D341Med (cell line): ENCODE measurements around the gene C15orf62.

Source experiments
- DNase-seq: peaks from one replicate; pipeline ENCODE4 v3.0.0; 2012; ENCODE audit warnings: low spot score

C15orf62 gene

DNA sequence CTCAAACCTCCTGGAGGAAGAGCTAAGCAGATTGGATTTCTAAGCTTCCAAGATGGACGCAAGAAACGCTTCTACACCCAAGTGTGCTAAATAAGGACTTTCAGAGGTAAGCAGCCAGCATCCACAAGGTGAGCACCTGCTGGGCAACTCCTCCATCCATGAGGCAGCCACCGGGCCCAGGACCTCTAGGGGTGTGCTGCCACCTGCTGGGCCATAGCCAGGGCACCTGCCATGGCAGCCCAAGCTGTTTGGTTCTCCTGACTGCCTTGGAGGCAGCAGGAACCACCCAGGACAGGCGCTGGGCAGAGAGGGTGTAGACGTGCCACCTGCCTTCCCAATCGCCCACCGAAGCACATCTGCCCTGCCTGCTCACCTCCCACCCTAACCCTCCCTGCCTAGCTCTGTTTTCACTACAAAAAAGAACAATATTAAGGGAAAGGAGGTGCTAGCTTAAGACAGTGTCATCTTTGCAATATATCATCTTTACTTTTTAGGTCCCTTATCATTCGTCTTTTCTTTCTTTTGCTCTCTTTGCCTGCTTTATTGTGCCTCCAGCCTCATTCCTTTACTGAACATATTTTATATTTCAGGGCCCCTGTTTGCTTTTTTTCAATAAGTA is 12.9 kb downstream of the C15orf62 start:
- DNase-seq: peak; percentile 88

DNA sequence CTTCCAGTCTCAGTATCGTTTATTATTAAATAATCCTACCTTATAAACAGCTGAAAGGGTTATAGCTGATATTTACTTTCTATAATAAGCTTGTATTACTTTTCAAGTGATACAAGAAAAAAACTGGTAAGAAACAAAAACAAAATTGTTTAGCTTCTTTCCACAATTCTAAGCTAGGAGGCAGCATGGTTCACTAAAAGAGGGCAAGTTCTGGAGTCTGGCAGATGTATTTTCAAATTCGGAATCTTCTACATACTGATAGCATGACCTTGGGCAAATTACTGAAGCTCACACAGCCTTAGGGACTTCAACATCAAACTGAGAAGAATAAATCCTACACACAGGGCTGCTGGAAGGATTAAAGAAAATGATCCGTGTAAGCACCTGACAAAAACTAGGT is 15.4 kb downstream of the C15orf62 start:
- DNase-seq: no peak

DNA sequence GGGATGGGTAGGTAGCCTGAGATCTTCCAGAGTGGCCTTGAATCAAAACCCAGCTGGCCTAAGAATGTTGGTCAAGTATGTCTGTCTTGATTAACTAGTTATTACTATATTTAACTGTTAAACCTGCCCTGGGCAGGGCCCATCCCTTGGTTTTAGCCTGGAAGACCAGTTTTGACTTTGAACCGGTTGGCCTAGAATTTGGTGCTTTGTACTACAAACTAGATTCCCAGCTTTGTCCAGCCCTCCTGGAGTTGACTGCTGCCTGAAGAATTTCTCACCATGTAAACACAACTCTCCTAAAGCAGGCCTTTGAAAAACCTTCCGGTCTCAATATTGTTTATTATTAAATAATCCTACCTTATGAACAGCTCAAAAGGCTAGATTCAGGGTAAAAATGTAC is 16.0 kb downstream of the C15orf62 start:
- no peak for DNase-seq

DNA sequence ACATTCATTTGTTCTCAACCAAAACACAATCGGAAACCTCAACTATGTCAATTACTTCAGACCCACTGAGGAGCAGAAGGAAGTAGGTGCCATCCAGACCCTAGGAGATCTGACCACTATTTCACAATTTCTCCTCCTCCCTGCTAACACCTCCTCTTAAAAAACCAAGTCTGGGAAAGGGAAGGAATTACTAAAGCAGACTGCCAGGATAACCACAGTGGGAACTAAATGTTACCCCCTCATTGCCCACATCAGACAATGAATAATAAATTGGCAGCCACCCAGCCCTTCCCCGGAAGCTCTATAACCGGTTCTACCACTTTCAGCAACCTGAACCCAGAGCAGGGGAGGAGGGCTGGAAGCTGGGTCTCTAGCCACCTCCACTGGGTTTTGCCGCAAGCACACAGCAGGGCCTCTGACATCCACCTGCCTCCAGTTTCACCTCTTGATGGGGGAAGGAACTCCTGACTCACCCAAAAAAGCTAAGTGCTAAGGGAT is 17.6 kb downstream of the C15orf62 start:
- no peak for DNase-seq

DNA sequence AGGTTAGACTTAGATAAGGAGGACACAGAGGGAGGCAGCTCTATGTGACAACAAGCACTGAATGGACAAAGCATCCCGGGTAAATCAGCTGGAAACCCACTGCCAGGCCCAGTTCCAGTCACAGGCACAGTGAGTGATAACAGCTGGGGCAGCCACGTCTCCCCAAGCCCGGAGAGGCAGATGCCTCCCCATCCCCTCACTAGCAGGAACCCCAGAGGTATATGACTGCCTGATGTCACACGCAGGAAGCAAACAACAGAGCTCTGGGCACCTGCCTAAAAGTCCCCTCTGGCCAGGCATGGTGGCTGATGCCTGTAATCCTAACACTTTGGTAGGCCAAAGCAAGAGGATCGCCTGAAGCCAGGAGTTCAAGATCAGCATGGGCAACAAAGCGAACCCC is 18.2 kb downstream of the C15orf62 start:
- DNase-seq: no peak

DNA sequence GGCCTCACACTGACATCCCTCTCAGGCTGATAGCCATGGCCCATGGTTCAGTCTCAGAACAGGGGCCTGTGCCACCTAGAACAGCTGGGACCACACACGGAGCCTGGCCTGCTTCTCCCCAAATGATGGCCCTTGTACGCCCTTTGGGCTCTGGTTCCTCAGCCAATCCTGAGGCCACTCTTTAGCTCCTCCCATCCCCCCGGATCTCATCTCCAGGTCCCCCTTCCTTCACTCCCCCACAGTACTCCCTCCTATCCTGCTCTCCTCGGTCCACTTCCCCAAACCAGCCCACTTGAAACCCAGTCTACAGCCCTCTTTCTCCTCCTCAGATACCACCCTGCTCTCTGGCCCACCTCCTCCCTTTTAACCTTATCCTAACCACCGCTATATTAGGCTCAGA is 19.3 kb downstream of the C15orf62 start:
- no peak for DNase-seq

DNA sequence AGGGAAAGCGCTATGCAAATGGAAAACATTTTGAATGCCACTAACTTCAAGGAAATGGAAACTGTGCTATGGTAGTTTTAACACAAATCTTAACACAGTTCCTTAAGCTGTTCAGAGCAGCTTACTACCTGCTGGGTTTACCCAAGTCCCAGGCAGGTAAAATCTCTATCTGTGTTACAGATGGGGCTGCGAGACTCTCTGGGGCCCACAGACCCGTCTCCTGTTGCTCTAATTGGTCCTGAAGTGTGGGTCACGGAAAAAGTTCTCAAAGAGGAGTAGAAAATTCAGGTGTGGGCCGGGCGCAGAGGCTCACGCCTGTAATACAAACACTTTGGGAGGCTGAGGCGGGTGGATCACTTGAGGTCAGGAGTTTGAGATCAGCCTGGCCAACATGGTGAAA is 20.2 kb downstream of the C15orf62 start:
- no peak for DNase-seq

DNA sequence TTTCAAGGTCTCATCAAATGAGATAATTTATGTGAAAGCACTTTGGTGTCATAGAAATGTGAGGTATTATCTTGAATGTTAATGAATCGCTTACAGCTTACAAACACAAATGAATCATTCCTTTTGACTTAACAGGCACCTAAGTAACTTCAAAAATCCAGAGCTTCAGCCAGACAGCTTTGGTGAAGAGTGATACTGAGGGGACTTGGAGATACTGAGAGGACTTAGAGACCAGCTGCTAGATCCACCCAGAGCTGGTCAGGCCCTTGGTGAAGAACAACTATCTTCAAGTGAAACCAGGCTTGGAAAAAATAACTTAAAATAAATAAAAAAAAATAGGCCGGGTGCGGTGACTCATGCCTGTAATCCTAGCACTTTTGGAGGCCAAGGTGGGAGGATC is 20.9 kb downstream of the C15orf62 start:
- no peak for DNase-seq

DNA sequence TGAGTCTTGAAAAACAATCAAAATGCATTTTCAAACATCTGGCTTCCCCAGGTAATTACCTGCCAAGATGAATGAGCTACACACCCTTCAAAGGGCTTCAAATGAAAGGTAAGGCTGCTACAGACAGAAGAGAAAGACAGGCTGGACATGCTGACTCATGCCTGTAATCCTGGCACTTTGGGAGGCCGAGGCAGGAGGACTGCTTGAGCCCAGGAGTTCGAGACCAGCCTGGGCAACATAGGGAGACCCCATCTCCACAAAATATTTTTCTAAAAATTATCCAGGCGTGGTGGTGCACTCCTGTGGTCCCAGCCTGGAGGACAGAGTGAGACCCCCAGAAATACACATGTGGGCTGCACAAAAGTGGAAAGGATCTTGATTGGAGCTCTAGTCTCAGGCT is 22.6 kb downstream of the C15orf62 start:
- DNase-seq: no peak

DNA sequence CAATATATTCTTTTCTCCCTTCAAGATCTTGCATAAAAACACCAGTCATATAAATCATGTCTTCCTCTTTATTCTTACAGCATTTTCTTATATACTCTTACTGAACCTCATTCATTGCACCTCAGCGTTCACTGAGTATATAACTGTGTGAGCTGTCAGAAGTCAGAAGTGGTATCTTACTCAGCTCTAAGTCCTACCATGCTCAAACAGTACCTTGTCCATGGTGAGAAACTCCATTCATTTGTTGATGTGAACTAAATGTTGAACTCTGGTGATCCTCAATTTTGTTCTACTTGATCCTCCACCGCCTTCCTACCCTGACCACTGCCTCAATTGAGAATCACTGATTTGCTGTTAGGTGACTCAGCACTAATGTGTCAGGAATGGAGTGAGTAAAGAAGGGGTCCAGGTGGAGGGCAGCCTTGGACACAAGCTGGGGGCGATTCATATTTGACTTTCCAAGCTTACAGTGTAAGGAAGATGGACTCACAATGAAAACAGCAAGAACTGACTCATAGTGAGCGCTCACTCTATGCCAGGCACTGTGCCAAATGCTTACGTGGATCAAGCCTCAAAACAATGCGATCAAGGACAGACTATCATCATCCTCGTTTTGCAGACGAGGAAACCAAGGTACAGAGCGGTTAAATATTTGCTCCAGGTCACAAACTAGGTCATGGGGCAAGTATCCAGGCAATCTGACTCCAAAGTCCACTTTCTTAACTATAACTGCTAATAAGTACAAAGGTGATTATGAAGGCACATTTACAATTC is 23.6 kb downstream of the C15orf62 start:
- no peak for DNase-seq

DNA sequence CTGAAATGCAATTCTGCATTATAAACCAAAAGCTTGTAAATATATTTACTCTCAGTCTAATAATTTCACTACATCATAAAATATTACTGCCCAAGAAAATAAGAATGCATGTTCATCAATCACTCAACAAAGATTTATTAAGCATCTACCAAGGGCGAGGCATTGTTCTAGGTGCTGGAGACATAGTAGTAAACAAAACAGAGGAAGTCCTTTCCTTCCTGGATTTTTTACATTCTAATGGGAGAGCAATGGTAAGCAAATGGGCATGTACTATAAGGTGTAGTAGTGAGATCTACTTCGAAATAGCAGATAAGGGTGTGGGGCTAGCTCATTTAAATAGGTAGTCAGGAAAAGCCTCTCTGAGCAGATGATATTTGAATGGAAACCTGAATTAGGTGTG is 26.3 kb downstream of the C15orf62 start:
- DNase-seq: no peak

DNA sequence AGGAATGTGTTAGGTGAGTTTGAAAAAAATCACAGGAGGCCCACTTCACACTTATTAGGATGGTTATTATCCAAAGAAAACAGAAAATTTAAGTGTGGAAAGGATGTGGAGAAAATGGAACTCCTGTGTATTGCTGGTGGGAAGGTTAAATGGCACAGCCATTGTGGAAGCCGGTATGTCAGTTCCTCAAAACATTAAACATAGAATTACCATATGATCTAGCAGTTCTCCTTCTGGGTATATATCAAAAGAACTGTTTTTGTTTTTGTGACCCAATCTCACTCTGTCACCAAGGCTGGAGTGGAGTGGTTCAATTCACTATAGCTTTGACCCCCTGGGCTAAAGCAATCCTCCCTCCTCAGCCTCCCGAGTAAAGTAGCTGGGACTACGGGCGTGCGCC is 26.7 kb downstream of the C15orf62 start:
- DNase-seq: no peak

DNA sequence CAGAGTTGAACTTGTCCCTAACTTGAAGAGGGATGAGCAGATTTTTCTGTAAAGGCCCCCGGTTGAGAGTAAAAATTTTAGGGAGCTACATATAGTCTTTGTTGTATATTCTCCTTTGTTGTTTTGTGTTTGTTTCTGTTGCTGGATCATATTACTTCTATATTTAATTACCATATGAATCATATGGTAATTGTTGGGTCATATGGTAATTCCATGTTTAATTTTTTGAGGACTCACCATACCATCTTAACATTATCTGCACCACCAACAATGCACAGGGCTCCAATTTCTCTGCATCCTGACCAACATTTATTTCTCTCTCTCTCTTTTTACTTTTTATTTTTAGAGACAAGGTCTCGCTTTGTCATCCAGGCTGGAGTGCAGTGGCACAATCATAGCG is 29.7 kb downstream of the C15orf62 start:
- no peak for DNase-seq

DNA sequence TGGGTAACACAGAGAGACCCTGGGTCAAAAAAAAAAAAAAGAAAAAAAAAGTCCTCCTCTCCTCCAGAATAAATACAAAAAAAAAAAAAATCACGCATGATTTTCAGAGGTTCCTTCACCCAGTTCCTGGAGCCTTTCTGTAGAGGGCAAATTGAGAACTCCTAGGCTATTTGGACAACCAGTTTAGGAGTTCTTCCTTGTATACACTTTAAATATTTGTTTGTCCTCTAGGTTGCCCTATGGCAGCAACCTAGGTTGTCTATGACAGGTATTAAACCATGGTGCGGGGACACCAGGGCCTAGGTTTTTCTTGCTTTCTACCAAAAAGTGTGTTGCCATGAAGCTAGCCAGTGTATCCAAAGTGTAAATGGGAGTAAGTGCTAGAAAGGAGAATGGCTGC is 33.3 kb downstream of the C15orf62 start:
- no peak for DNase-seq

DNA sequence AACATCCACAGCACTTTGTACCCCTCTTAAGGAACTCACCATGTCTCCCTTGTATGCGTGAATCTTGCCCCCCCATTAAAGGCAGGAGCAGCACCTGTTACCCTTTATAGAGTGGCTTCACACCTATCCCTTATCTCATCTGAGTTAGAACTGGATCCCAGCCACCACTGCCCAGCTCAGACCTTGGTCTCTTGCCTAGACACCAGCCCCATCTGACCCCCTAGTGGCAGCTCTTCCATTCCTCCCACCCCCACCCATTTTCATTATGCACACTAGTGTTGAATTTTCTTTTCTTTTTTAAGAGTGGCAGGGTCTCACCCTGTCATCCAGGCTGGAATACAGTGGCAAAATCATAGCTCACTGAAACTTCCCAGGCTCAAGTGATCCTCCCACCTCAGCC is 33.9 kb downstream of the C15orf62 start:
- DNase-seq: no peak

DNA sequence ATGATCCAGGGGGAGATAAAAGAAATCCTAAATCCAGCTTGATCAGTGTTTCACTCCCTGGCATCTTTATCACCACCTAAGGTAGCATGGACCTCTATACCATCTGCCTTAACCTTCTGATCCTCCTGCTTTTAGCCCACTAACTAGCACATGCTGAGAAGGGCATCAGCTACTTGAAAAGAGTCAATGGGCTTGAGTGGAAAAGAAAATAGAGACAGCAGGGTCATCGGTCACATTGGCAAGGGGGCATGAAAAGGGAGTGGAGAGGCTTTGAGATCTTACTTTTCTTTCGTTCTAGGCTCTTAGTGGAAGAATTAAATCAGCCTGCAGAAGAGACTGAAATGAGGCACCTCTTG is 36.9 kb downstream of the C15orf62 start:
- DNase-seq: no peak

DNA sequence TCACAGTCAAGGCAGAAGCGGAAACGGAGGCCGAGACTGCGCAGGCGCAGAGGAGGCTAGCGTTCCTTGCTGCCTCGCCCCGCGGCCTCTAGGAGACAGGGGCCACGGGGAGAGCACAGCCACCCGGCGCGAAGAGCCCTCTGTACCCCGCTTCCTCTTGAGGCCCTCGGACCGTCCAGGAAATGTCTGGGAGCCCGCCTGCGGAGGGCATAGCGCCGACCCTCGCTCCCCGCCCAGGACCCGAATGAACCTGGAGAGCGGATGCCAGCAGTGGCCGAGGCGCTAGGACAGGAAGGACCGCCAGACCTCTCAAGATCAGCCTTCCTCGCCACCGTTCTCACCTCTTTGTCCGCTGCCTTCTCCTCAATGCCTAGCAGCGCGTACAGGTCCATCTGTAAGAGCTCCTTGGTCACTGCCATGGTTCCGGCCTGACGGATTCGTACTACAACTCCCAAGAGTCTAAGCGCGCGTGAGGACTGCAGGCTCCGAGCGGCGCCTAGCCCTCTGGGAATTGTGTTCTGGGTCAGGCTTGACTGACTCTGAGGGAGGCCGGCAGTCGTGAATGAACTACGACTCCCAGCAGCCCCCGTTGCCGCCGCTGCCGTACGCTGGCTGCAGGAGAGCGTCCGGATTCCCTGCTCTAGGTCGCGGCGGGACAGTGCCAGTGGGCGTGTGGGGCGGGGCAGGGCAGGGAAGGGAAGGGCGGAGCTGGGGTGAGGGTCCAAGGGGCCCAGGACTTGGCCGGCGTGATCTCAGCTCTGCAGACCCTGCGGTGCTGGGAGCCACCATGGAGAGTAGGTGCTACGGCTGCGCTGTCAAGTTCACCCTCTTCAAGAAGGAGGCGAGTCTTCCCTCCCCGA is 37.5 kb downstream of the C15orf62 start, which contains the start of the genes DNAJC17 and ZFYVE19:
Gene DNAJC17, minus strand, starts transcription at position 446 of the 860 bp plus-strand sequence. Its CDS starts 27 bp downstream, at position 419.
Gene ZFYVE19, plus strand, starts transcription at position 62 of the 860 bp plus-strand sequence. Its CDS starts 501 bp downstream, at position 563.
- DNase-seq: peak; percentile 96

DNA sequence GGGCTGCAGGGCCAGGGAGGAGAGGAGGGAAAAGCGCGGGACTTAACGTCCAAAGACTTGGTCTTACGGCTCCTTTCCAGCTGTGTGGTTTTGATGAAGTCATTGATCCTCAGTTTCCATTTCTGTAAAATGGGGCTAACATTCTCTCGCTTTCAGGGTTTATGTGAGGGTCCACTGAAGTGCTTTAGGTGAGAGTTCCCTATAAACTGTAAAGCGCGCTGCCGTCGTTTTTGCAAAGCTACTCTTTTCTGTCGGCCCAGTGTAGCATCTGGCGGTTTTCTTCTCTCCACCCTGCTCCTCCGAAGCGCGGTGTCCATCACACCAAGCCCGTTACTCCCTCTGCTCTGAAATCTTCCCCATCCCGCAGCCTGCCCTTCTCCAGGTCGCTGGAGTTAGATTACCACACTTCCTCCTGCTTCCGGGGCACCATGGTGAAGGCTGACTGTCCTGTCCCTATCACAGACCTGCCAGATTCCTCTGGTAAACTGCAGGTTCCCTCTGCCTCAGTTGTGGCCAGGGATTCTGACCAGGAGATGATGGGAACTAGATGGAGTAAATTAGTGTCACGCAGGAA is 38.2 kb downstream of the C15orf62 start:
- no peak for DNase-seq

DNA sequence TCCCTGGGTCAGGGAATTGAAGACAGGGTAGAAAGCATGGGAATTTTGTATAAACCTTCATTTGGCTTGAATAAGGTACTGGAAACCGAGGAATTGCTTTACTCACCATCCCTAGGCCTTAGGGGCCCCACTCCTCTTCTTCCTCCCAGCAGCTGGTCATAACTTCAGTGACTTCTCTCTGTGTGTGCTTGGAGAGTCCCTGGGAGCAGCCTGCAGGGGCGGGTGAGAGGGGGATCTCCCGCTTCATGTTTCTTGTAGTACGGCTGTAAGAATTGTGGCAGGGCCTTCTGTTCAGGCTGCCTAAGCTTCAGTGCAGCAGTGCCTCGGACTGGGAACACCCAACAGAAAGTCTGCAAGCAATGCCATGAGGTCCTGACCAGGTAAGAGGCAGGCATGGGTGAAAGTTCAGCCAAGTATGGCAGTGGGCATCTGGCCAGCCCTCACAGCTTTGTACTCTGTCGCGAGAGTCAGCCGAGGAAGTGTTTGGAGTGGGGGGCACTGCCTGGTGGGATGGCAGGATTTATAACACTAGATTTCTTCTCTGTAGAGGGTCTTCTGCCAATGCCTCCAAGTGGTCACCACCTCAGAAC is 39.2 kb downstream of the C15orf62 start:
- DNase-seq: no peak

DNA sequence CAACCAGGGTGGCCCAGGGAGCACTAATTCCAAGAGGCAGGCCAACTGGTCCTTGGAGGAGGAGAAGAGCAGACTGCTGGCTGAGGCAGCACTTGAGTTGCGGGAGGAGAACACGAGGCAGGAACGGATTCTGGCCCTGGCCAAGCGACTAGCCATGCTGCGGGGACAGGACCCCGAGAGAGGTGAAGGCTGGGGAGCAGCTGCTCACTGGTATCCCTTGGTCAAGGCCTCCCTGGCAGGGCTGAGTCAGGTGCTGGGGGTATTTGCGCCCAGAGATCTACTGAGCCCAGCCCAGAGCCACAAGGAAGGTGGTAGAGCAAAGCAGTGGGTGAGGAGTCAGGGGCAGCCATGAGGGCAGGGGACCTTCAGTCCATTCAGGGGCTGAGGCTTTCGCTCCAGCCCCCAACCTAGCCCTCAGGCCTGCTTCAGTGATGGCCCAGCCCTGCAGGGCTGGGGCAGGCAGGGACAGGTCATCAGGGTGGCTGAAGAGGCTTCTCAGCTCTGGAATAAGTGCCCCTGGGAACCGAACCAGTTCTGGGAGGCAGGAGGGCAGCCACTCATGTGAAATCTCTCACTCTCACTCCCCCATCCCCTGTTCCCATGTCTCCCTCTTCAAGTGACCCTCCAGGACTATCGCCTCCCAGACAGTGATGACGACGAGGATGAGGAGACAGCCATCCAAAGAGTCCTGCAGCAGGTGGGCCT is 43.1 kb downstream of the C15orf62 start:
- no peak for DNase-seq

DNA sequence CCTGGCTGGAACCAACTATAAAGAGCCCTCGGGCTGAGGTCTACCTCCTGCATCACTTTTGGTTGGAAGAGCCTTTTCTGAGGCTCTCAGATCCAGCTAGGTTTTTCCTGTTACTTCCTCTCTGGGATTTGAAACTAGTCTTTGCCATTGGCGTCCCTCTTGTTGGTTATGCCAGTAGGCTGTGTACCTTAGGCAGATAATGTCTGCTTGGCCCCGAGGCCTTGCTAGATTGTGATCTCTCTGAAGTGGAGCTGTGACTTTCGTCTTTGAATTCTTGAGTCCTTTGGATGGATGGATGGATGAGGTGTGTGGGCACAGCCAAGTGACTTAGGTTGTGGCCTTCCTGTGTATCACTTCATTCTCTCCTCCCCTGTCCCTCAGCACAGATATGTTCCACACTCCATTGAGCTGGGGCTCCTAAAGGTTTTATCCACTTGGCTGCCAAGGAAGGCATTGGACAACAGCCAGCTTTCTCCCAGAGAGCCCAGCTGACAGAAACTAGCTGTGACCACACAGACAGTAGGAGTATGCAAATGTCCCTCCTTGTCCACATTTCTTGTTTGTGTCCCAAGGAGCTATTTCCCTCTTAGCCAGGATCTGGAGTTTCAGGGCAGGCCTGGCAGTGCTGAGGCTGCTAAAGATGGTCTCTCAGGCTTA is 45.4 kb downstream of the C15orf62 start:
- no peak for DNase-seq
